Subcutaneous adipose tissue (tissue), 4 donors: ENCODE data around the gene SLC15A3. TPM values are rescaled to one million over a fixed set of nuclear protein-coding genes. Genes with fewer than 3 reads are reported as not detected.

ENCODE experiments used
- CTCF ChIP-seq: fragments of 450-650 bp; IDR thresholded peaks from one replicate; pipeline ENCODE4 v1.5.1; 2016; ENCODE audit warnings: low read depth, mild to moderate bottlenecking, control low read depth, antibody characterized with exemption, moderate library complexity
- total RNA-seq, 4 donors: library from RNA; depleted of rRNA; stranded (reverse); fragments of >200 nt; gene quantifications; one replicate each; pipeline ENCODE4 v1.1.0, GENCODE V29; 2016

The SLC15A3 gene
- total RNA-seq, 4 donors from 2014 or later = 13.5 to 57.6 (median 24.2) TPM

DNA sequence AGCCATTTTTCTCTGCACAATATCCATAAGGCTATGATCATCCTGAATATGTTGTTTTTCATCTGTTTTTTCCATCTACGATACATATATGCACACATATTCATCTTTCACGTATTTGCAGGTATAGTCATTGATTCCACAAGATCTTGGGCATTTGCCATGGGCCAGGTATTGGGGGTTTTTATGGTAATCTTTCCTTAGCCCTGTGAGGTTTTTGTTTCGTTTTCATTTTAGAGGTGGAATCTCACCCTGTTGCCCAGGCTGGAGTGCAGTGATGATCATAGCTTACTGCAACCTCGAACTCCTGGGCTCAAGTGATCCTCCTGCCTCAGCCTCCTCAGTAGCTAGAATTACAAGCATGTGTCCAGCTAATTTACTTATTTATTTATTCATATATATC, 39.5 kb upstream of the SLC15A3 start:
- no peak for TF ChIP-seq CTCF

- TF ChIP-seq CTCF = no peak
These were observed 37.2 kb upstream of the SLC15A3 start for GRCh38 chr11:60989093-60989650.

GRCh38 chr11:60988658-60989057, 36.7 kb upstream of the SLC15A3 start:
- TF ChIP-seq CTCF = no peak

DNA sequence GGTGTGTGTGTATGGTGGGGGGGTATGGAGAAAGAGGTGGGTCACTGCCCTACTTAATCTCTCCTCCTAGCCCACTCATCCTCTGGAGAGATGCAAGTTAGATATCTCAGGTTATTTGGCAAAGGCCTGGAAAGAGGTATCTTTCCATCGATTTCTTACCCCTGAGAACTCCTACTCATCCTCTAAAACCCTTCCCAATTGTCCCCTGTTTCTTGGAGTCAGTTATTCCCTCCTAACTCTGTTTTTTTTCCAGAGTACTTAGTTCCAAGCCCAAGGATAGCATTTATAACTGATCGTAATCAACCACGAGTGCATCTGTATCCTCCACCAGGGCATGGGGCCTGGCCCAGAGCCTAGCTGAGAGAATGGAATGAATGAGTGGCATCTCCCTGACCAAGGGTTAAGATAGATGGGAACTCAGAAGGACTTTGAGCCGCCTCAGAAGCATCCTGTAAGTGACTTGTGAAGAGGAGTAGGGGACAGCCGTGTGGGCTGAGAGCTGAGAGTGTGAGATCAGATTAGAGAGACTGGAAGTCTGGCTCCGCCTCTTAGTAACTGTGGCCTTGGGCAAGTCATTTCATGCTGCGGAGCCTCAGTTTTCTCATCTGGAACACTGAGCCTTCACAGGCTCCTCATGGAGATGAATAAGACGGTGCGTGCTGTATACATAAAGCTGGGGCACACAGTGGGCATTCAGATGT, 35.8 kb upstream of the SLC15A3 start:
- no peak for TF ChIP-seq CTCF

GRCh38 chr11:60985991-60986915, 34.3 kb upstream of the SLC15A3 start:
- no peak for TF ChIP-seq CTCF

- TF ChIP-seq CTCF = no peak
These were observed 33.5 kb upstream of the SLC15A3 start for GRCh38 chr11:60985501-60985900.

DNA sequence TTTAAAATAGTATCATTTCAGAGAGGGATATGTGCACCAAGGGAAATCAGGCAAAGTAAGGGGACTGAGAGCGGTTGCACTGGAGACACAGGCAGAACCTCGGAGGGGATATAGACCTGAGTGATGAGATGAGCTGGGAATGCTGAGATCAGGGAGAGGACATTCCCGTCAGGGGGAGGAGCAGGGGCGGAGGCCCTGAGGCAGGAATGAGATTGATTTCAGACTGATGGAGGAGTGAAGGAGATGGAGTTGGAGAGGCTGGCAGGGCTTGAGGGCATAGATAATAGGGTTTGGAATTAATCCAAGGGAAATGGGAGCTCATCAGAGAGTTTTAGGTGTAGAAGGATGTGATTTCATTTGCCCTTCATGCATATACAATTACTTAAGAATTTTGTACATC, 32.7 kb upstream of the SLC15A3 start:
- TF ChIP-seq CTCF = no peak
